BJ (cell line): ENCODE results near the gene HHIPL1. TPM values are rescaled to one million over a fixed set of nuclear protein-coding genes. Genes with fewer than 3 reads are reported as not detected.

ENCODE experiments used
- CTCF ChIA-PET: fragments of 350-600 bp; formaldehyde crosslinking; extraction: SDS; loops from one replicate; lab custom pipeline; 2021; ENCODE audit warnings: antibody characterized with exemption, inconsistent platforms; lab: Yijun Ruan, JAX
- POLR2A ChIA-PET: fragments of 300-600 bp; sonication (Branson Sonifier 250); formaldehyde crosslinking; extraction: SDS; loops from one replicate; lab custom pipeline; 2021; ENCODE audit warnings: antibody characterized with exemption; lab: Charles Lee
- DNase-seq: peaks from one replicate; pipeline ENCODE4 v3.0.0-alpha.2; 2011; ENCODE audit warnings: low read depth
- H3K27me3 ChIP-seq: 2 replicates; pipeline ENCODE4 v1.6.0; 2011; ENCODE audit warnings: low read length; ENCODE audit not compliant: control insufficient read depth, insufficient read depth
- H3K36me3 ChIP-seq: 2 replicates; pipeline ENCODE4 v1.5.1; 2011; ENCODE audit warnings: low read length; ENCODE audit not compliant: control insufficient read depth, insufficient read depth
- H3K4me3 ChIP-seq: 2 replicates; pipeline ENCODE4 v1.5.1; 2011; ENCODE audit warnings: low read depth, mild to moderate bottlenecking, control low read depth, low read length
- CTCF ChIP-seq: IDR thresholded peaks from 2 replicates; pipeline ENCODE4 v1.5.1; 2011; ENCODE audit warnings: low read depth, mild to moderate bottlenecking, control low read depth, inconsistent platforms, low read length, moderate library complexity; ENCODE audit not compliant: insufficient read depth
- polyA plus RNA-seq: library from polyadenylated mRNA; depleted of rRNA; stranded (reverse); fragments of >200 nt; gene quantifications from 2 replicates; pipeline ENCODE4 v1.2.3, GENCODE V29; 2011

The HHIPL1 gene
- polyA plus RNA-seq, 1 experiment, result 2.5 TPM

GRCh38 chr14:99626041-99626648 is 18.8 kb upstream of the HHIPL1 start:
- H3K36me3 ChIP-seq, result no peaks in the 10 kb centered on the region
- no peak for DNase-seq
- POLR2A ChIA-PET, result no interaction called here
- no peak overlapping the region for H3K4me3 ChIP-seq
- no peak for TF ChIP-seq CTCF
- no peaks in the 10 kb centered on the region for H3K27me3 ChIP-seq
- CTCF ChIA-PET, result interaction anchor here (0.8 to 3.5 kb wide), 6 partner anchors 16 to 108 kb away, joined by 3 to 49 read pairs (median 4); no protein-coding TSS in a partner anchor

- Histone ChIP-seq H3K27me3 (no peaks in the 10 kb centered on the region), H3K4me3 (no peak overlapping the region), H3K36me3 (no peaks in the 10 kb centered on the region)
- CTCF ChIA-PET, result interaction anchor here (0.6 to 3.5 kb wide), 6 partner anchors 12 to 264 kb away, joined by 3 to 49 read pairs (median 5); partner anchors contain the start of gene CCDC85C
- no peak for DNase-seq
- POLR2A ChIA-PET, result no interaction called here
- TF ChIP-seq CTCF, result no peak
Measured at GRCh38 chr14:99627100-99627499, 17.8 kb upstream of the HHIPL1 start.

DNA sequence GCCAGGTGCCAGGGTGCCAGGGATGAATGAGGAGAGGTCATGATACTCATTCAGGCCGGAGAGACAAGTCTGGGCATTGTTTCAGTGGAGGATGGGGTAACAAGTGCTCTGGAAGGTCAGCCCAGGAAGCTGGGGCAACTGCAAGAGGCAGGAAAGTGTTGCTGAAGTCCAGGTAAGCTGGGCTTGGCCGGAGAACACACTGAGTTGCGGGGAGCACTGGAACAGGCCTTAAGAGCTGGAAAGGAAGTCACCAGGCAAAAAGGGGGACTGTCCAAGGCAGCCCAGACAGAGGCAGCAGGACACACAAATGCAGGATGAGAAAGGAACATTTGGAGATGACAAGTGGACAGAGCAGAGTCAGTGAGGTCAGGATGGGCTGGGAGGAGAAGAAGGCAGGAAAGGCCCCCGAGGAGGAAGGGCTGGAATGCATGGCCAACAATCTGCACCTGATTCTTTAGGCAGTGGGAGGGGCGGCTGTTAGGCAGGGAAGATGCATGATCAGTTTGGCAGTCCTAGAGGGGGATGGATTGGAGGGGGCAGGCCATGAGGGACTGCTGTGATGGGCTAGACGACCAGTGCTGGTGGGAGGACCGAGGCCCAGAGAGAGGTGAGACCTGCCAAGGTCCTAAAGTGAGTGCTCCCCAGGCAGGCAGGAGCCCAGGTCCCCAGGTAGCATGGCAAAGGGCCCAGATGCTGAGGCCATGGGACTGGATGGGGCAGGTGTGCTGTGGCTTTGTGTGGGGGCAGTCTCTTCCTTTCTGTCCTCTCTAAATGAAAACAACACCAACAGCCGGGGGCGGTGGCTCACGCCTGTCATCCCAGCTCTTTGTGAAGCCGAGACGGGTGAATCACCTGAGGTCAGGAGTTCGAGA is 17.2 kb upstream of the HHIPL1 start:
- no peak for TF ChIP-seq CTCF
- CTCF ChIA-PET, result interaction anchor here (0.6 to 3.5 kb wide), 20 partner anchors 8 to 263 kb away, joined by 3 to 49 read pairs (median 4); partner anchors contain the start of gene CCDC85C
- no peak for DNase-seq
- Histone ChIP-seq H3K4me3 (no peak overlapping the region), H3K36me3 (no peaks in the 10 kb centered on the region), H3K27me3 (no peaks in the 10 kb centered on the region)
- POLR2A ChIA-PET, result no interaction called here

- POLR2A ChIA-PET, result no interaction called here
Measured at GRCh38 chr14:99628887-99629618, 15.9 kb upstream of the HHIPL1 start.

More at GRCh38 chr14:99628887-99629618, 15.9 kb upstream of the HHIPL1 start:
- Histone ChIP-seq H3K27me3 (no peaks in the 10 kb centered on the region; the same call in 1 of the 2 replicates), H3K4me3 (no peak overlapping the region), H3K36me3 (no peaks in the 10 kb centered on the region)
- CTCF ChIA-PET, result interaction anchor here (0.7 to 3.5 kb wide), 19 partner anchors 9 to 240 kb away, joined by 3 to 49 read pairs (median 4); partner anchors contain the start of gene CCDC85C
- peak; percentile 99 for TF ChIP-seq CTCF
- no peak for DNase-seq
